Lung microvascular endothelial cell (primary cell): ENCODE data around the gene ACAT2. TPM values are rescaled to one million over a fixed set of nuclear protein-coding genes. Genes with fewer than 3 reads are reported as not detected.
"Not testable (repeated sequence)": the region's sequence is repeated elsewhere in the genome, so short reads cannot be mapped to it uniquely, and the experiment has no call there.

Experiments
- DNase-seq, 2 donors: peaks; one replicate each; pipeline versions ENCODE4 v3.0.0 to v3.0.0-alpha.2; 2010; ENCODE audit warnings: low read depth in 2 of 2
- total RNA-seq: library from RNA; depleted of rRNA; stranded (reverse); fragments of >200 nt; gene quantifications from 2 replicates; pipeline ENCODE4 v1.2.1, GENCODE V29; 2014

ACAT2 gene
- total RNA-seq: 22.2 and 48.2 TPM in 2 replicates

- peak; percentile 94 to 96 for DNase-seq
Measured at GRCh38 chr6:159761873-159762680, at the start of gene ACAT2. Gene ACAT2, plus strand, starts transcription at chr6:159762045. Its CDS starts 43 bp downstream, at chr6:159762088.

- not testable (repeated sequence) for DNase-seq
Measured at GRCh38 chr6:159712389-159712788, 49.5 kb upstream of the ACAT2 start.

- no peak for DNase-seq
Measured at GRCh38 chr6:159713984-159714383, 47.9 kb upstream of the ACAT2 start.

GRCh38 chr6:159714404-159714803 lies 47.4 kb upstream of the ACAT2 start:
- DNase-seq: peak in 1 of 2 donors; percentile 63

GRCh38 chr6:159715166-159715565 lies 46.7 kb upstream of the ACAT2 start:
- no peak for DNase-seq

GRCh38 chr6:159715605-159716004 lies 46.2 kb upstream of the ACAT2 start:
- no peak for DNase-seq

- DNase-seq: peak; percentile 26 to 88
Measured at GRCh38 chr6:159716247-159717096, 45.4 kb upstream of the ACAT2 start.

- no peak for DNase-seq
Measured at GRCh38 chr6:159718634-159719033, 43.2 kb upstream of the ACAT2 start.

GRCh38 chr6:159719287-159719686 lies 42.6 kb upstream of the ACAT2 start:
- no peak for DNase-seq

- peak; percentile 41 to 65 for DNase-seq
Measured at GRCh38 chr6:159720708-159721107, 41.1 kb upstream of the ACAT2 start.

- not testable (repeated sequence) for DNase-seq
Measured at GRCh38 chr6:159721981-159722380, 39.9 kb upstream of the ACAT2 start.

GRCh38 chr6:159722655-159723054 lies 39.2 kb upstream of the ACAT2 start:
- DNase-seq: no peak

GRCh38 chr6:159723259-159723658 lies 38.6 kb upstream of the ACAT2 start:
- no peak for DNase-seq

GRCh38 chr6:159724778-159725177 lies 37.1 kb upstream of the ACAT2 start:
- DNase-seq: no peak

- not testable (repeated sequence) for DNase-seq
Measured at GRCh38 chr6:159725208-159725607, 36.6 kb upstream of the ACAT2 start.

GRCh38 chr6:159726255-159726917 lies 35.5 kb upstream of the ACAT2 start:
- DNase-seq: no peak

- DNase-seq: peak; percentile 97 to 99
Measured at GRCh38 chr6:159726918-159727716, 34.7 kb upstream of the ACAT2 start, which contains the start of gene WTAP. Gene WTAP, plus strand, starts transcription at chr6:159727506. Its CDS starts 8,760 bp downstream, at chr6:159736266.

- DNase-seq: peak; percentile 47 to 78
Measured at GRCh38 chr6:159727717-159728445, 34.0 kb upstream of the ACAT2 start.

GRCh38 chr6:159728531-159728964 lies 33.3 kb upstream of the ACAT2 start:
- peak; percentile 11 to 13 for DNase-seq
